ENCODE results near the gene SLC25A51.

- TF ChIP-seq, protein P1, sequence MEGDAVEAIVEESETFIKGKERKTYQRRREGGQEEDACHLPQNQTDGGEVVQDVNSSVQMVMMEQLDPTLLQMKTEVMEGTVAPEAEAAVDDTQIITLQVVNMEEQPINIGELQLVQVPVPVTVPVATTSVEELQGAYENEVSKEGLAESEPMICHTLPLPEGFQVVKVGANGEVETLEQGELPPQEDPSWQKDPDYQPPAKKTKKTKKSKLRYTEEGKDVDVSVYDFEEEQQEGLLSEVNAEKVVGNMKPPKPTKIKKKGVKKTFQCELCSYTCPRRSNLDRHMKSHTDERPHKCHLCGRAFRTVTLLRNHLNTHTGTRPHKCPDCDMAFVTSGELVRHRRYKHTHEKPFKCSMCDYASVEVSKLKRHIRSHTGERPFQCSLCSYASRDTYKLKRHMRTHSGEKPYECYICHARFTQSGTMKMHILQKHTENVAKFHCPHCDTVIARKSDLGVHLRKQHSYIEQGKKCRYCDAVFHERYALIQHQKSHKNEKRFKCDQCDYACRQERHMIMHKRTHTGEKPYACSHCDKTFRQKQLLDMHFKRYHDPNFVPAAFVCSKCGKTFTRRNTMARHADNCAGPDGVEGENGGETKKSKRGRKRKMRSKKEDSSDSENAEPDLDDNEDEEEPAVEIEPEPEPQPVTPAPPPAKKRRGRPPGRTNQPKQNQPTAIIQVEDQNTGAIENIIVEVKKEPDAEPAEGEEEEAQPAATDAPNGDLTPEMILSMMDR (IDR thresholded peaks at IDR 0.05; ENCODE audit: extremely low read depth in 1 of 2, insufficient read depth in 1 of 2, low read depth in 1 of 2, low read length in 2 of 2) = no peak
- no peak for TF ChIP-seq POLR2A (IDR thresholded peaks at IDR 0.05; ENCODE audit: low read depth, low read length)
- TF ChIP-seq POLR2AphosphoS5 (IDR thresholded peaks at IDR 0.05; ENCODE audit: insufficient read depth, low read depth, low read length) = no peak
- no peak for TF ChIP-seq EZH2 (IDR thresholded peaks at IDR 0.05; ENCODE audit: borderline replicate concordance, low read depth, low read length, severe bottlenecking)
- no peak for TF ChIP-seq JUN (IDR thresholded peaks at IDR 0.05; ENCODE audit: borderline replicate concordance, insufficient read depth, insufficient read length, low read depth)
- TF ChIP-seq, protein P2, sequence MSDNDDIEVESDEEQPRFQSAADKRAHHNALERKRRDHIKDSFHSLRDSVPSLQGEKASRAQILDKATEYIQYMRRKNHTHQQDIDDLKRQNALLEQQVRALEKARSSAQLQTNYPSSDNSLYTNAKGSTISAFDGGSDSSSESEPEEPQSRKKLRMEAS (IDR thresholded peaks at IDR 0.05; ENCODE audit: insufficient read depth, insufficient read length) = no peak
Observed at GRCh38 chr9:37949576-37949975, 45.6 kb upstream of the SLC25A51 start.
